Peyer's patch (tissue), 4 donors: ENCODE data around the gene ZNFX1.

Source experiments
- CTCF ChIP-seq, 6 experiments: fragments of 450-650 bp in 4 of 6; fragments of 200-600 bp in 2 of 6; sonication (generic) in 1 of 6; IDR thresholded peaks; one replicate each; pipeline ENCODE4 v1.5.1; 2017 to 2019; ENCODE audit warnings: antibody characterized with exemption in 6 of 6, mild to moderate bottlenecking in 3 of 6, moderate library complexity in 1 of 6
- POLR2A ChIP-seq, 2 donors: fragments of 450-650 bp; IDR thresholded peaks; one replicate each; pipeline ENCODE4 v1.5.1; 2017; ENCODE audit warnings: antibody characterized with exemption in 2 of 2, mild to moderate bottlenecking in 2 of 2, moderate library complexity in 2 of 2

- TF ChIP-seq POLR2A (IDR thresholded peaks at IDR 0.05) = no peak
- peak; percentile 40 to 70 (median 58) for TF ChIP-seq CTCF (IDR thresholded peaks at IDR 0.05)
These were observed 31.7 kb downstream of the ZNFX1 start for GRCh38 chr20:49245921-49246740.
